SK-N-SH treated with all-trans-retinoic acid at 6 μM for 48 hours (cell line): ENCODE measurements around the gene TWSG1.

Source experiments
- ATAC-seq: fragments of 200-7000 bp; cut with Tn5 transposase; 3 replicates; pipeline ENCODE4 v1.9.1; 2020; ENCODE audit warnings: mild to moderate bottlenecking, moderate library complexity
- BACH2 ChIP-seq: fragments of 250-450 bp; sonication (Bioruptor Pico); IDR thresholded peaks from 2 replicates; pipeline ENCODE4 v1.9.0; 2021; ENCODE audit warnings: mild to moderate bottlenecking, borderline replicate concordance
- CSDC2 ChIP-seq: fragments of 250-450 bp; sonication (Bioruptor Pico); IDR thresholded peaks from 2 replicates; pipeline ENCODE4 v1.5.0; 2020; ENCODE audit warnings: mild to moderate bottlenecking, moderate library complexity
- CSRNP3 ChIP-seq: fragments of 250-450 bp; sonication (Bioruptor Pico); IDR thresholded peaks from 2 replicates; pipeline ENCODE4 v1.5.1; 2021; ENCODE audit warnings: mild to moderate bottlenecking, moderate library complexity
- ESRRG ChIP-seq: fragments of 250-450 bp; sonication (Bioruptor Pico); IDR thresholded peaks from 2 replicates; pipeline ENCODE4 v1.6.1; 2021; ENCODE audit warnings: mild to moderate bottlenecking
- GLIS3 ChIP-seq: fragments of 250-450 bp; sonication (Bioruptor Pico); IDR thresholded peaks from 2 replicates; pipeline ENCODE4 v1.5.0; 2020; ENCODE audit warnings: mild to moderate bottlenecking, moderate library complexity
- ISL1 ChIP-seq: fragments of 250-450 bp; sonication (Bioruptor Pico); IDR thresholded peaks from 2 replicates; pipeline ENCODE4 v2.1.2; 2022; ENCODE audit warnings: mild to moderate bottlenecking, moderate library complexity
- OSR1 ChIP-seq: fragments of 250-450 bp; sonication (Bioruptor Pico); IDR thresholded peaks from 2 replicates; pipeline ENCODE4 v1.8.0; 2022; ENCODE audit warnings: moderate library complexity, mild to moderate bottlenecking, inconsistent platforms
- PPARA ChIP-seq: fragments of 250-450 bp; sonication (Bioruptor Pico); IDR thresholded peaks from 2 replicates; pipeline ENCODE4 v1.5.0; 2020; ENCODE audit warnings: mild to moderate bottlenecking, borderline replicate concordance
- RARB ChIP-seq: fragments of 250-450 bp; sonication (Bioruptor Pico); IDR thresholded peaks from 2 replicates; pipeline ENCODE4 v1.8.0; 2021; ENCODE audit warnings: mild to moderate bottlenecking, moderate library complexity
- SNAI2 ChIP-seq: fragments of 250-450 bp; sonication (Bioruptor Pico); IDR thresholded peaks from 2 replicates; pipeline ENCODE4 v1.5.0; 2020; ENCODE audit warnings: mild to moderate bottlenecking, moderate library complexity
- TCF4 ChIP-seq: fragments of 250-450 bp; sonication (Bioruptor Pico); IDR thresholded peaks from 2 replicates; pipeline ENCODE4 v1.8.0; 2021; ENCODE audit warnings: mild to moderate bottlenecking, moderate library complexity, borderline replicate concordance
- TOX ChIP-seq: fragments of 250-450 bp; sonication (Bioruptor Pico); IDR thresholded peaks from 2 replicates; pipeline ENCODE4 v1.8.0; 2021; ENCODE audit warnings: mild to moderate bottlenecking, moderate library complexity, borderline replicate concordance
- ZC3H10 ChIP-seq: fragments of 250-450 bp; sonication (Bioruptor Pico); IDR thresholded peaks from 2 replicates; pipeline ENCODE4 v1.5.1; 2021; ENCODE audit warnings: mild to moderate bottlenecking, moderate library complexity
- ZFP3 ChIP-seq: fragments of 250-450 bp; sonication (Bioruptor Pico); IDR thresholded peaks from 2 replicates; pipeline ENCODE4 v1.5.0; 2020; ENCODE audit warnings: mild to moderate bottlenecking, moderate library complexity
- ZFP30 ChIP-seq: fragments of 450-650 bp; formaldehyde crosslinking; IDR thresholded peaks from 2 replicates; pipeline ENCODE4 v1.5.0; 2022; ENCODE audit warnings: mild to moderate bottlenecking, moderate library complexity
- ZNF565 ChIP-seq: fragments of 450-650 bp; formaldehyde crosslinking; conservative IDR thresholded peaks from 2 replicates; pipeline ENCODE4 v1.5.0; 2020; ENCODE audit warnings: low read depth, mild to moderate bottlenecking, moderate library complexity
- ZNF70 ChIP-seq: fragments of 450-650 bp; formaldehyde crosslinking; IDR thresholded peaks from 2 replicates; pipeline ENCODE4 v1.5.0; 2020; ENCODE audit warnings: mild to moderate bottlenecking, moderate library complexity
- ZNF8 ChIP-seq: fragments of 450-650 bp; formaldehyde crosslinking; IDR thresholded peaks from 2 replicates; pipeline ENCODE4 v1.5.0; 2020; ENCODE audit warnings: mild to moderate bottlenecking, moderate library complexity
- TF ChIP-seq, protein P1 (sequence below): fragments of 250-450 bp; sonication (Bioruptor Pico); IDR thresholded peaks from 2 replicates; pipeline ENCODE4 v1.5.1; 2020; ENCODE audit warnings: low read depth, mild to moderate bottlenecking, moderate library complexity
- TF ChIP-seq, protein P2 (sequence below): fragments of 250-450 bp; sonication (Bioruptor Pico); IDR thresholded peaks from 2 replicates; pipeline ENCODE4 v1.8.0; 2020; ENCODE audit warnings: mild to moderate bottlenecking, moderate library complexity, borderline replicate concordance
- TF ChIP-seq, protein P3 (sequence below): fragments of 250-450 bp; sonication (Bioruptor Pico); IDR thresholded peaks from 2 replicates; pipeline ENCODE4 v1.8.0; 2021; ENCODE audit warnings: low read depth, mild to moderate bottlenecking, moderate library complexity, borderline replicate concordance
- TF ChIP-seq, protein P4 (sequence below): fragments of 250-450 bp; sonication (Bioruptor Pico); IDR thresholded peaks from 2 replicates; pipeline ENCODE4 v1.5.0; 2020; ENCODE audit warnings: mild to moderate bottlenecking, moderate library complexity

TWSG1 gene

DNA sequence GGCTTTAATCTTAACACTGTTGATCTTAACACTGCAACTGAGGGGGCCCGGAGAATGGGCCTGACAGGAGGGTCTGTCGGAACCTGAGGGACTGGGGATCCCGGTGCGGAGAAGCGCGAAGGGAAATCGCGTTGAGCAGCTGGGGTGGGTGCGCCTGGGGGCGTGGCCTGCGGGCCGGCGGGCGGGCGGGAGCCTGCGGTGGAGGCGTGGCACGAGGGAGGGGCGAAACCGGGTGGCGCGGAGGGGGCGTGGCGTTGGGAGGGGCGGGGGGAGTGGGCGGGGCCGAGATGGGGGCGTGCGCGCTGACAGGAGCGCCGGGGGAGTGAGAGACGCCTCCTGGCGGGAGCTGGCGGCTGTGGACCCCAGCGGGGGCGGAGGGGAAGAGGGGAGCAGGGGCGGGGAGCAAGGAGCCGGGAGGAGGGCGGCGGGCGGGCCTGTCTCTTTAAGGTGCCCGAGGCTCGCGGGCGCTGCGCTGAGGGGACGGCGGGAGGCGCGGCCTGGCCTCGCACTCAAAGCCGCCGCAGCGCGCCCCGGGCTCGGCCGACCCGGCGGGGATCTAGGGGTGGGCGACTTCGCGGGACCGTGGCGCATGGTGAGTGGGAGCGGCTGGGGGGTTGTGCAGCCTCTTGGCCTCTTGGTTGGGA is at the start of gene TWSG1:
Gene TWSG1, plus strand, starts transcription at position 445 of the 644 bp plus-strand sequence. CDS start 2,457 bp downstream, outside the sequence.
- ATAC-seq: peak; percentile 94
- peak; percentile 78 for TF ChIP-seq ZFP30
- no peak for TF ChIP-seq ESRRG (CRISPR knock-in tag)
- no peak for TF ChIP-seq ZFP3 (CRISPR knock-in tag)

DNA sequence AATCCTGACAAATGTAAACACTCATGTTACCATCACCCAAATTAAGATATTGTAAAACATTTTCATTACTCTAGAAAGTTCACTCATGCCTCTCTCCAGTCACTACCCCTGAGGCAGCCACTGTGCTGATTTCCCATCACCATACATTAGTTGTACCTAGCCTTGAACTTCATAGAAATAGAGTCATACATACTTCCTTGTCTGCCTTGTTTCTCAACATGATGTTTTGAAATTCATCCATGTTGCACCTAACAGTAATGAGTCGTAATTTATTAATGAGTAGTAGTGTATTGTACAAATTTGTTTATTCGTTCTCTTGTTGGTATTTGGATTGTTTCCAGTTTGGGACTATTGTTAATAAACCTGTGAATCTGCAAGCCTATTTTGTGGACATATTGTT is 49.0 kb upstream of the TWSG1 start:
- TF ChIP-seq CSRNP3: no peak
- TF ChIP-seq, protein P1, sequence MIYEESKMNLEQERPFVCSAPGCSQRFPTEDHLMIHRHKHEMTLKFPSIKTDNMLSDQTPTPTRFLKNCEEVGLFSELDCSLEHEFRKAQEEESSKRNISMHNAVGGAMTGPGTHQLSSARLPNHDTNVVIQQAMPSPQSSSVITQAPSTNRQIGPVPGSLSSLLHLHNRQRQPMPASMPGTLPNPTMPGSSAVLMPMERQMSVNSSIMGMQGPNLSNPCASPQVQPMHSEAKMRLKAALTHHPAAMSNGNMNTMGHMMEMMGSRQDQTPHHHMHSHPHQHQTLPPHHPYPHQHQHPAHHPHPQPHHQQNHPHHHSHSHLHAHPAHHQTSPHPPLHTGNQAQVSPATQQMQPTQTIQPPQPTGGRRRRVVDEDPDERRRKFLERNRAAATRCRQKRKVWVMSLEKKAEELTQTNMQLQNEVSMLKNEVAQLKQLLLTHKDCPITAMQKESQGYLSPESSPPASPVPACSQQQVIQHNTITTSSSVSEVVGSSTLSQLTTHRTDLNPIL (CRISPR knock-in tag): no peak
- no peak for TF ChIP-seq OSR1
- no peak for TF ChIP-seq SNAI2 (CRISPR knock-in tag)
- no peak for TF ChIP-seq ISL1 (CRISPR knock-in tag)
- no peak for TF ChIP-seq ZNF8
- TF ChIP-seq, protein P2, sequence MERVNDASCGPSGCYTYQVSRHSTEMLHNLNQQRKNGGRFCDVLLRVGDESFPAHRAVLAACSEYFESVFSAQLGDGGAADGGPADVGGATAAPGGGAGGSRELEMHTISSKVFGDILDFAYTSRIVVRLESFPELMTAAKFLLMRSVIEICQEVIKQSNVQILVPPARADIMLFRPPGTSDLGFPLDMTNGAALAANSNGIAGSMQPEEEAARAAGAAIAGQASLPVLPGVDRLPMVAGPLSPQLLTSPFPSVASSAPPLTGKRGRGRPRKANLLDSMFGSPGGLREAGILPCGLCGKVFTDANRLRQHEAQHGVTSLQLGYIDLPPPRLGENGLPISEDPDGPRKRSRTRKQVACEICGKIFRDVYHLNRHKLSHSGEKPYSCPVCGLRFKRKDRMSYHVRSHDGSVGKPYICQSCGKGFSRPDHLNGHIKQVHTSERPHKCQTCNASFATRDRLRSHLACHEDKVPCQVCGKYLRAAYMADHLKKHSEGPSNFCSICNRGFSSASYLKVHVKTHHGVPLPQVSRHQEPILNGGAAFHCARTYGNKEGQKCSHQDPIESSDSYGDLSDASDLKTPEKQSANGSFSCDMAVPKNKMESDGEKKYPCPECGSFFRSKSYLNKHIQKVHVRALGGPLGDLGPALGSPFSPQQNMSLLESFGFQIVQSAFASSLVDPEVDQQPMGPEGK (CRISPR knock-in tag): no peak
- TF ChIP-seq ZFP3 (CRISPR knock-in tag): no peak
- TF ChIP-seq ZNF70 (CRISPR knock-in tag): no peak
- TF ChIP-seq TCF4: no peak
- no peak for TF ChIP-seq RARB (CRISPR knock-in tag)
- TF ChIP-seq CSDC2: no peak
- TF ChIP-seq, protein P3, sequence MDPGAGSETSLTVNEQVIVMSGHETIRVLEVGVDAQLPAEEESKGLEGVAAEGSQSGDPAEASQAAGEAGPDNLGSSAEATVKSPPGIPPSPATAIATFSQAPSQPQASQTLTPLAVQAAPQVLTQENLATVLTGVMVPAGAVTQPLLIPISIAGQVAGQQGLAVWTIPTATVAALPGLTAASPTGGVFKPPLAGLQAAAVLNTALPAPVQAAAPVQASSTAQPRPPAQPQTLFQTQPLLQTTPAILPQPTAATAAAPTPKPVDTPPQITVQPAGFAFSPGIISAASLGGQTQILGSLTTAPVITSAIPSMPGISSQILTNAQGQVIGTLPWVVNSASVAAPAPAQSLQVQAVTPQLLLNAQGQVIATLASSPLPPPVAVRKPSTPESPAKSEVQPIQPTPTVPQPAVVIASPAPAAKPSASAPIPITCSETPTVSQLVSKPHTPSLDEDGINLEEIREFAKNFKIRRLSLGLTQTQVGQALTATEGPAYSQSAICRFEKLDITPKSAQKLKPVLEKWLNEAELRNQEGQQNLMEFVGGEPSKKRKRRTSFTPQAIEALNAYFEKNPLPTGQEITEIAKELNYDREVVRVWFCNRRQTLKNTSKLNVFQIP: no peak
- no peak for TF ChIP-seq ZFP30
- no peak for TF ChIP-seq BACH2 (CRISPR knock-in tag)
- TF ChIP-seq GLIS3: no peak
- no peak for TF ChIP-seq PPARA
- TF ChIP-seq, protein P4, sequence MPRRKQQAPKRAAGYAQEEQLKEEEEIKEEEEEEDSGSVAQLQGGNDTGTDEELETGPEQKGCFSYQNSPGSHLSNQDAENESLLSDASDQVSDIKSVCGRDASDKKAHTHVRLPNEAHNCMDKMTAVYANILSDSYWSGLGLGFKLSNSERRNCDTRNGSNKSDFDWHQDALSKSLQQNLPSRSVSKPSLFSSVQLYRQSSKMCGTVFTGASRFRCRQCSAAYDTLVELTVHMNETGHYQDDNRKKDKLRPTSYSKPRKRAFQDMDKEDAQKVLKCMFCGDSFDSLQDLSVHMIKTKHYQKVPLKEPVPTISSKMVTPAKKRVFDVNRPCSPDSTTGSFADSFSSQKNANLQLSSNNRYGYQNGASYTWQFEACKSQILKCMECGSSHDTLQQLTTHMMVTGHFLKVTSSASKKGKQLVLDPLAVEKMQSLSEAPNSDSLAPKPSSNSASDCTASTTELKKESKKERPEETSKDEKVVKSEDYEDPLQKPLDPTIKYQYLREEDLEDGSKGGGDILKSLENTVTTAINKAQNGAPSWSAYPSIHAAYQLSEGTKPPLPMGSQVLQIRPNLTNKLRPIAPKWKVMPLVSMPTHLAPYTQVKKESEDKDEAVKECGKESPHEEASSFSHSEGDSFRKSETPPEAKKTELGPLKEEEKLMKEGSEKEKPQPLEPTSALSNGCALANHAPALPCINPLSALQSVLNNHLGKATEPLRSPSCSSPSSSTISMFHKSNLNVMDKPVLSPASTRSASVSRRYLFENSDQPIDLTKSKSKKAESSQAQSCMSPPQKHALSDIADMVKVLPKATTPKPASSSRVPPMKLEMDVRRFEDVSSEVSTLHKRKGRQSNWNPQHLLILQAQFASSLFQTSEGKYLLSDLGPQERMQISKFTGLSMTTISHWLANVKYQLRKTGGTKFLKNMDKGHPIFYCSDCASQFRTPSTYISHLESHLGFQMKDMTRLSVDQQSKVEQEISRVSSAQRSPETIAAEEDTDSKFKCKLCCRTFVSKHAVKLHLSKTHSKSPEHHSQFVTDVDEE (CRISPR knock-in tag): no peak
- ATAC-seq: no peak

DNA sequence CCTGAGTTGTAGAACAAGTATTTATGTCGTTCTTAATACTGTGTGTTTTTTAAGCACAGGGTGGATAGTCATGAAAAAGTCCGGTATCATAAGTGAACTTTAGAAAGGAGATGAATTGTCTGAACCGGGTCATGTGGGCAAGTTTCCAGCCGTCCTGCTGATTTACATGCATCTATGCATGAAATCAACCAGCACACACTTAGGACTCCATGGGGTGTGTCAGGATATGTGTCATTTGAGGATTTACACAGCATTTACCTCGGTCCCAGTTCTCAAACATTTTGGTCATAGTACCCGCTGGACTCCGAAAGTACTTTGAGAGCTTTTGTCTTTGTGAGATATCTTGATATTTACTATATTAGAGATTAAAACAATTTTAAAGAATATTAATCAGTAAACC is 47.5 kb upstream of the TWSG1 start:
- ATAC-seq: no peak
- TF ChIP-seq ZNF565: no peak
- TF ChIP-seq ISL1 (CRISPR knock-in tag): no peak
- no peak for TF ChIP-seq ZFP30
- no peak for TF ChIP-seq GLIS3
- TF ChIP-seq OSR1: no peak

GRCh38 chr18:9289698-9290097 is 44.9 kb upstream of the TWSG1 start:
- ATAC-seq: no peak
- TF ChIP-seq, protein P3: no peak
- TF ChIP-seq ZC3H10: no peak
- TF ChIP-seq PPARA: no peak
- TF ChIP-seq ZNF70 (CRISPR knock-in tag): no peak
- no peak for TF ChIP-seq BACH2 (CRISPR knock-in tag)
- TF ChIP-seq TCF4: no peak
- no peak for TF ChIP-seq CSDC2
- no peak for TF ChIP-seq CSRNP3
- TF ChIP-seq SNAI2 (CRISPR knock-in tag): no peak
- no peak for TF ChIP-seq ISL1 (CRISPR knock-in tag)
- no peak for TF ChIP-seq OSR1
- TF ChIP-seq, protein P2 (CRISPR knock-in tag): no peak
- no peak for TF ChIP-seq TOX (CRISPR knock-in tag)
